Heart left ventricle (tissue), 16 donors: ENCODE results near the gene TENT5A. TPM values are rescaled to one million over a fixed set of nuclear protein-coding genes. Genes with fewer than 3 reads are reported as not detected.

Experiments
- ATAC-seq, 4 donors: fragments of 200-7000 bp; cut with Tn5 transposase; one replicate each; pipeline ENCODE4 v1.9.1; 2020 to 2022; ENCODE audit warnings: moderate library complexity in 4 of 4, mild to moderate bottlenecking in 3 of 4, moderate number of reproducible peaks in 1 of 4
- DNase-seq, 5 donors: peaks; one replicate each; pipeline ENCODE4 v3.0.0-alpha.2; 2020
- H3K27ac ChIP-seq, 12 donors: fragments of 200-600 bp; sonication (generic) in 4 of 12; one replicate each; pipeline versions ENCODE4 v1.5.0 to v1.8.0; 2016 to 2022; ENCODE audit warnings: mild to moderate bottlenecking in 2 of 12
- H3K27me3 ChIP-seq, 9 donors: fragments of 200-600 bp; sonication (generic) in 2 of 9; one replicate each; pipeline versions ENCODE4 v1.5.1 to v1.8.0; 2016 to 2022; ENCODE audit warnings: mild to moderate bottlenecking in 3 of 9
- H3K36me3 ChIP-seq, 9 donors: fragments of 200-600 bp; sonication (generic) in 2 of 9; one replicate each; pipeline versions ENCODE4 v1.5.0 to v1.8.0; 2018 to 2022; ENCODE audit warnings: mild to moderate bottlenecking in 2 of 9
- H3K4me1 ChIP-seq, 12 donors: fragments of 200-600 bp; sonication (generic) in 4 of 12; one replicate each; pipeline versions ENCODE4 v1.5.0 to v1.8.0; 2016 to 2022; ENCODE audit warnings: mild to moderate bottlenecking in 3 of 12
- H3K4me3 ChIP-seq, 12 donors: fragments of 200-600 bp; sonication (generic) in 4 of 12; one replicate each; pipeline versions ENCODE4 v1.5.0 to v1.8.0; 2017 to 2022; ENCODE audit warnings: mild to moderate bottlenecking in 9 of 12, moderate library complexity in 4 of 12
- H3K9me3 ChIP-seq, 12 donors: fragments of 200-600 bp; sonication (generic) in 4 of 12; one replicate each; pipeline versions ENCODE4 v1.5.0 to v1.8.0; 2016 to 2022; ENCODE audit warnings: mild to moderate bottlenecking in 1 of 12
- CTCF ChIP-seq, 12 donors: fragments of 200-600 bp; sonication (generic) in 4 of 12; IDR thresholded peaks; one replicate each; pipeline versions ENCODE4 v1.5.0 to v1.8.0; 2018 to 2022; ENCODE audit warnings: antibody characterized with exemption in 12 of 12, mild to moderate bottlenecking in 5 of 12
- POLR2A ChIP-seq, 2 donors: fragments of 450-650 bp; IDR thresholded peaks; one replicate each; pipeline ENCODE4 v1.6.1; 2017; ENCODE audit warnings: antibody characterized with exemption in 2 of 2, mild to moderate bottlenecking in 2 of 2, moderate library complexity in 2 of 2
- WGBS, 4 donors: extraction: QIAGEN DNeasy Blood & Tissue Kit in 2 of 4; methylation state at CpG; one replicate each; pipeline versions ENCODE4 v1.1.5 to v1.1.7; 2013 to 2018; 5-methylcytosine and 5-hydroxymethylcytosine counted together
- intact Hi-C, 10 donors: fragments of 100-400 bp; cut with DNase I; formaldehyde crosslinking; loops; one replicate each; pipeline versions ENCODE4 v1.11.1 to v1.14.2; 2022
- polyA plus RNA-seq, 2 donors: library from polyadenylated mRNA; stranded (reverse); fragments of 200-250 nt; gene quantifications; one replicate each; pipeline ENCODE4 v1.2.3, GENCODE V29; 2013
- total RNA-seq, 9 donors: library from RNA; depleted of rRNA in 2 of 9; stranded (reverse); fragments of >200 nt in 2 of 9; fragmentation: NEBNext Ultra II Directional in 3 of 9; extraction: Animal tissue kit (Norgen Biotek cat#: 25700) in 3 of 9; gene quantifications; one replicate each; pipeline versions ENCODE4 v1.1.0 to v1.2.4, GENCODE V29; 2016 to 2023
- donor health status: ischemic (EF 13 %, LVEDD 7.1; RV severe dilation, severe dysfunction).
- donor health status: healthy with polysubstance abuse.
- donor health status: DM: no; HTN: yes; CAD: no.
- donor health status: DM: no; HTN: no; CAD: no.
- donor health status: ischemic (EF 25% LVEDD 6.9; RV normal size, moderate dysfunction).
- donor health status: ischemic (EF 25% LVEDD 5.7; RV mildly dilated, moderate dysfunction).
- donor health status: healthy.
- donor health status: DM: yes; HTN: yes; CAD: no.
- donor health status: ischemic (EF 35%, LVEDD 5.7; RV mildly dilated, moderate dysfunction).
- donor health status: nonischemic (EF 11% LVEDD 7.7; RV severe dilation, severe dysfunction).
- donor health status: DM: yes; HTN: yes; CAD: no.
- donor health status: PGD.
- donor health status: ischemic (EF 29% LVEDD 5.4; RV normal size, mild dysfunction).
- donor health status: nonischemic (EF 23%, LVEDD 6.1; RV moderate dilation, normal function).

Gene TENT5A
- total and polyA plus RNA-seq, 11 donors = 15.4 to 47.2 (median 40.2) TPM

- WGBS, 4 donors = 30 to 39% (median 34%) methylated on average over 4 to 5 of the region's 5 CpGs
- TF ChIP-seq POLR2A (IDR thresholded peaks at IDR 0.05) (peak in 1 of 2 donors; percentile 30), CTCF (IDR thresholded peaks at IDR 0.05) (no peak)
- Histone ChIP-seq H3K9me3 (no peaks in the 10 kb centered on the region), H3K4me3 (peak overlapping the region; percentile 77 to 95 (median 86)), H3K27me3 (no peaks in the 10 kb centered on the region), H3K4me1 (peaks cover 0 to 57% (median 32%) of the 10 kb centered on the region in 12 donors), H3K27ac (peak overlapping the region; percentile 93 to 99 (median 97)), H3K36me3 (peaks cover 0 to 40% (median 21%) of the 10 kb centered on the region in 9 donors)
- ATAC-seq (peak; percentile 32 to 62 (median 52)), DNase-seq (peak in 4 of 5 donors; percentile 43 to 63 (median 52))
- intact Hi-C loops = loop anchor here (2.0 to 10.0 kb wide), 34 partner anchors 52 to 1615 kb away; no protein-coding TSS in a partner anchor
Observed at GRCh38 chr6:81749707-81750106, 2.8 kb downstream of the TENT5A start.

GRCh38 chr6:81748994-81749393, 3.5 kb downstream of the TENT5A start:
- TF ChIP-seq POLR2A (IDR thresholded peaks at IDR 0.05) = no peak
- TF ChIP-seq CTCF (IDR thresholded peaks at IDR 0.05) = no peak
- peak overlapping the region; percentile 3 to 95 (median 86) for H3K4me3 ChIP-seq
- peaks cover 0 to 56% (median 34%) of the 10 kb centered on the region in 12 donors for H3K4me1 ChIP-seq
- H3K27me3 ChIP-seq = no peaks in the 10 kb centered on the region
- DNase-seq = no peak
- 5 to 12% (median 9%) methylated on average over 5 of the region's 5 CpGs for WGBS, 4 donors
- ATAC-seq = no peak
- H3K9me3 ChIP-seq = no peaks in the 10 kb centered on the region
- H3K36me3 ChIP-seq = peaks cover 0 to 40% (median 21%) of the 10 kb centered on the region in 9 donors
- intact Hi-C loops = loop anchor here in 4 of 10 donors (5.0 to 10.0 kb wide), 6 partner anchors 52 to 154 kb away; no protein-coding TSS in a partner anchor
- H3K27ac ChIP-seq = peak overlapping the region; percentile 22 to 99 (median 97)

- 38 to 50% (median 43%) methylated on average over 4 of the region's 4 CpGs for WGBS, 4 donors
- DNase-seq (no peak), ATAC-seq (no peak)
- intact Hi-C loops = loop anchor here in 4 of 10 donors (5.0 to 10.0 kb wide), 6 partner anchors 50 to 153 kb away; no protein-coding TSS in a partner anchor
- peak overlapping the region in 9 of 12 donors; percentile 29 to 95 (median 84) for H3K4me3 ChIP-seq
- H3K27ac ChIP-seq = peak overlapping the region in 10 of 12 donors; percentile 13 to 98 (median 38)
- TF ChIP-seq CTCF (IDR thresholded peaks at IDR 0.05) (no peak), POLR2A (IDR thresholded peaks at IDR 0.05) (no peak)
- H3K27me3 ChIP-seq = no peaks in the 10 kb centered on the region
- peaks cover 0 to 40% (median 21%) of the 10 kb centered on the region in 9 donors for H3K36me3 ChIP-seq
- H3K9me3 ChIP-seq = no peaks in the 10 kb centered on the region
- peaks cover 0 to 55% (median 36%) of the 10 kb centered on the region in 12 donors for H3K4me1 ChIP-seq
Observed at GRCh38 chr6:81747327-81747726, 5.2 kb downstream of the TENT5A start.

GRCh38 chr6:81744131-81744530, 8.3 kb downstream of the TENT5A start:
- Histone ChIP-seq H3K4me1 (peaks cover 0 to 58% (median 36%) of the 10 kb centered on the region in 12 donors), H3K27ac (peak overlapping the region in 4 of 12 donors; percentile 10 to 25 (median 19))

More at GRCh38 chr6:81744131-81744530, 8.3 kb downstream of the TENT5A start:
- peaks cover 0 to 36% (median 21%) of the 10 kb centered on the region in 9 donors for H3K36me3 ChIP-seq
- intact Hi-C loops = loop anchor here in 3 of 10 donors (10.0 kb wide), 4 partner anchors 49 to 149 kb away; no protein-coding TSS in a partner anchor
- ATAC-seq (no peak), DNase-seq (no peak)
- no peak overlapping the region for H3K4me3 ChIP-seq
- 36 to 43% (median 40%) methylated on average over 2 of the region's 2 CpGs for WGBS, 4 donors
- no peaks in the 10 kb centered on the region for H3K27me3 ChIP-seq
- H3K9me3 ChIP-seq = no peaks in the 10 kb centered on the region
- TF ChIP-seq POLR2A (IDR thresholded peaks at IDR 0.05) (no peak), CTCF (IDR thresholded peaks at IDR 0.05) (no peak)
